BJ (cell line): Measurements from ENCODE around the gene LRRC71. TPM values are rescaled to one million over a fixed set of nuclear protein-coding genes. Genes with fewer than 3 reads are reported as not detected.

Experiments
- CTCF ChIA-PET: fragments of 350-600 bp; formaldehyde crosslinking; extraction: SDS; loops from one replicate; lab custom pipeline; 2021; ENCODE audit warnings: antibody characterized with exemption, inconsistent platforms; lab: Yijun Ruan, JAX
- POLR2A ChIA-PET: fragments of 300-600 bp; sonication (Branson Sonifier 250); formaldehyde crosslinking; extraction: SDS; loops from one replicate; lab custom pipeline; 2021; ENCODE audit warnings: antibody characterized with exemption; lab: Charles Lee
- DNase-seq: peaks from one replicate; pipeline ENCODE4 v3.0.0-alpha.2; 2011; ENCODE audit warnings: low read depth
- H3K27me3 ChIP-seq: 2 replicates; pipeline ENCODE4 v1.6.0; 2011; ENCODE audit warnings: low read length; ENCODE audit not compliant: control insufficient read depth, insufficient read depth
- H3K36me3 ChIP-seq: 2 replicates; pipeline ENCODE4 v1.5.1; 2011; ENCODE audit warnings: low read length; ENCODE audit not compliant: control insufficient read depth, insufficient read depth
- H3K4me3 ChIP-seq: 2 replicates; pipeline ENCODE4 v1.5.1; 2011; ENCODE audit warnings: low read depth, mild to moderate bottlenecking, control low read depth, low read length
- polyA plus RNA-seq: library from polyadenylated mRNA; depleted of rRNA; stranded (reverse); fragments of >200 nt; gene quantifications from 2 replicates; pipeline ENCODE4 v1.2.3, GENCODE V29; 2011; rRNA removed
- small RNA-seq: library from RNA; depleted of rRNA; stranded (forward); fragments of <200 nt; gene quantifications from one replicate; pipeline ENCODE3, GENCODE V24; 2012; ENCODE audit warnings: low replicate concordance, low read depth; ENCODE audit not compliant: insufficient read length
- TF ChIP-seq, protein P1 (sequence below): IDR thresholded peaks from 2 replicates; pipeline ENCODE4 v1.5.1; 2011; ENCODE audit warnings: low read depth, mild to moderate bottlenecking, control low read depth, inconsistent platforms, low read length, moderate library complexity; ENCODE audit not compliant: insufficient read depth

The LRRC71 gene
- polyA plus RNA-seq, 1 experiment: 1.2 TPM

DNA sequence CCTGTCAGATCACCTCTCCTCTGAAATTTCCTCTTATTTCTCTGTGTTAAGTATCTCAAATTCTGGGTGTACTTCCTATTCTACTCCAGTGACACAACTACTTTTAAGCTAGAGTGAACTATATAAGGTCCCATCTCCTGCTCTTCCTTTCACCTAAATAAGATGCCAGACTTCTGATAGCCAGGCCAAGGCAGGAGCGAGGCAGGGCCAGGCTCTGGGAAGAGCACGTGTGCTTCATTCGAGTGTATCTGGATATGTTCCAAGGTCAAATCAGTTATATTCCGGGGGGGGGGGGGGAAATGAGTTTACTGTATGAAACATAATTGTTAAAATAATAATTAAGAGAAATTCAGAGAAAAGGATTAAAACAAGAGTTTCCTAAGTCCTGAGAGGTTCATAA is 60.1 kb downstream of the LRRC71 start:
- ChIA-PET CTCF (interaction anchor here (0.6 to 1.3 kb wide), 2 partner anchors 94 to 128 kb away, joined by 3 to 5 read pairs; no protein-coding TSS in a partner anchor), POLR2A (no interaction called here)
- Histone ChIP-seq H3K4me3 (no peak overlapping the region), H3K36me3 (peaks cover 24% of the 10 kb centered on the region), H3K27me3 (no peaks in the 10 kb centered on the region)
- DNase-seq: no peak
- TF ChIP-seq, protein P1, sequence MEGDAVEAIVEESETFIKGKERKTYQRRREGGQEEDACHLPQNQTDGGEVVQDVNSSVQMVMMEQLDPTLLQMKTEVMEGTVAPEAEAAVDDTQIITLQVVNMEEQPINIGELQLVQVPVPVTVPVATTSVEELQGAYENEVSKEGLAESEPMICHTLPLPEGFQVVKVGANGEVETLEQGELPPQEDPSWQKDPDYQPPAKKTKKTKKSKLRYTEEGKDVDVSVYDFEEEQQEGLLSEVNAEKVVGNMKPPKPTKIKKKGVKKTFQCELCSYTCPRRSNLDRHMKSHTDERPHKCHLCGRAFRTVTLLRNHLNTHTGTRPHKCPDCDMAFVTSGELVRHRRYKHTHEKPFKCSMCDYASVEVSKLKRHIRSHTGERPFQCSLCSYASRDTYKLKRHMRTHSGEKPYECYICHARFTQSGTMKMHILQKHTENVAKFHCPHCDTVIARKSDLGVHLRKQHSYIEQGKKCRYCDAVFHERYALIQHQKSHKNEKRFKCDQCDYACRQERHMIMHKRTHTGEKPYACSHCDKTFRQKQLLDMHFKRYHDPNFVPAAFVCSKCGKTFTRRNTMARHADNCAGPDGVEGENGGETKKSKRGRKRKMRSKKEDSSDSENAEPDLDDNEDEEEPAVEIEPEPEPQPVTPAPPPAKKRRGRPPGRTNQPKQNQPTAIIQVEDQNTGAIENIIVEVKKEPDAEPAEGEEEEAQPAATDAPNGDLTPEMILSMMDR: no peak

Small RNA genes lying within 50 kb of the gene (small RNA-seq; reads per million reads assigned to genes)
- gene MIR765: not detected

Other genes starting within 250 kb of the LRRC71 start
- 15.0 and 17.5 TPM in 2 replicates for gene NES, start 243.2 kb upstream of the LRRC71 start, polyA plus RNA-seq
- 52.8 and 75.9 TPM in 2 replicates for gene CRABP2, start 215.0 kb upstream of the LRRC71 start, polyA plus RNA-seq
- 9.5 and 14.6 TPM in 2 replicates for gene METTL25B, start 192.2 kb upstream of the LRRC71 start, polyA plus RNA-seq
- gene ISG20L2, start 191.9 kb upstream of the LRRC71 start, polyA plus RNA-seq: 30.6 and 36.6 TPM in 2 replicates
- 104 and 120 TPM in 2 replicates for gene MRPL24, start 179.5 kb upstream of the LRRC71 start, polyA plus RNA-seq
- 179 and 180 TPM in 2 replicates for gene HDGF, start 169.0 kb upstream of the LRRC71 start, polyA plus RNA-seq
- 60.3 and 93.6 TPM in 2 replicates for gene PRCC, start 153.1 kb upstream of the LRRC71 start, polyA plus RNA-seq
- 0.17 TPM in 1 of 2 replicates, not detected in the other for gene SH2D2A, start 103.8 kb upstream of the LRRC71 start, polyA plus RNA-seq
- not detected in 2 replicates for gene INSRR, start 61.5 kb upstream of the LRRC71 start, polyA plus RNA-seq
- gene NTRK1, start 59.8 kb upstream of the LRRC71 start, polyA plus RNA-seq: 0.02 TPM in 1 of 2 replicates, not detected in the other
- gene PEAR1, start 26.9 kb upstream of the LRRC71 start, polyA plus RNA-seq: 25.0 and 50.4 TPM in 2 replicates
- 15.6 and 19.5 TPM in 2 replicates for gene ARHGEF11, start 125.1 kb downstream of the LRRC71 start, polyA plus RNA-seq
- gene ETV3L, start 179.2 kb downstream of the LRRC71 start, polyA plus RNA-seq: not detected in 2 replicates
- 7.4 and 7.9 TPM in 2 replicates for gene ETV3, start 217.8 kb downstream of the LRRC71 start, polyA plus RNA-seq